Astrocyte of the hippocampus (primary cell): ENCODE measurements around the gene GLRX2.
"Not testable (repeated sequence)": the region's sequence is repeated elsewhere in the genome, so short reads cannot be mapped to it uniquely, and the experiment has no call there.

ENCODE experiments used
- DNase-seq: peaks from one replicate; pipeline ENCODE4 v3.0.0; 2011; ENCODE audit warnings: low read depth, low spot score

GLRX2 gene

GRCh38 chr1:193062698-193063463, 42.3 kb downstream of the GLRX2 start:
- DNase-seq: no peak

GRCh38 chr1:193060938-193061337, 44.3 kb downstream of the GLRX2 start:
- peak; percentile 26 for DNase-seq

GRCh38 chr1:193060406-193060805, 44.8 kb downstream of the GLRX2 start:
- DNase-seq: peak; percentile 13

- DNase-seq: no peak
These were observed 45.2 kb downstream of the GLRX2 start for GRCh38 chr1:193060115-193060403.

GRCh38 chr1:193059282-193060114, 45.7 kb downstream of the GLRX2 start, which contains the start of the genes RO60 and UCHL5:
TSS of gene RO60 (plus strand) at chr1:193059612. CDS start at chr1:193069055, 9,443 bp downstream.
TSS of gene UCHL5 (minus strand) at chr1:193059360. CDS start at chr1:193059260, 100 bp downstream.
- DNase-seq: peak; percentile 99

- DNase-seq: peak; percentile 59
These were observed 46.5 kb downstream of the GLRX2 start for GRCh38 chr1:193058529-193059281.

GRCh38 chr1:193054169-193054675, 51.0 kb downstream of the GLRX2 start:
- DNase-seq: no peak

- not testable (repeated sequence) for DNase-seq
These were observed 56.3 kb downstream of the GLRX2 start for GRCh38 chr1:193048913-193049312.
